CD4-positive, alpha-beta T cell (primary cell): Measurements from ENCODE around the gene DGLUCY. TPM values are rescaled to one million over a fixed set of nuclear protein-coding genes. Genes with fewer than 3 reads are reported as not detected.

ENCODE experiments used
- ATAC-seq: fragments of 200-7000 bp; cut with Tn5 transposase; one replicate; pipeline ENCODE4 v1.10.0; 2022; ENCODE audit warnings: mild to moderate bottlenecking; ENCODE audit not compliant: poor library complexity
- CTCF ChIA-PET: fragments of 350-600 bp; sonication (Branson Sonifier 250); formaldehyde crosslinking; loops from one replicate; lab custom pipeline; 2021; ENCODE audit warnings: antibody characterized with exemption, inconsistent platforms; lab: Charles Lee
- POLR2A ChIA-PET: fragments of 350-600 bp; sonication (Branson Sonifier 250); formaldehyde crosslinking; loops from one replicate; lab custom pipeline; 2021; ENCODE audit warnings: antibody characterized with exemption, inconsistent platforms; lab: Charles Lee
- DNase-seq, 14 experiments: peaks; one replicate each; pipeline ENCODE4 v3.0.0-alpha.2; 2013 to 2020; ENCODE audit warnings: mixed read lengths in 2 of 14
- H3K27ac ChIP-seq, 2 donors: one replicate each; pipeline versions ENCODE4 v1.5.1 to v1.7.0; 2013; ENCODE audit warnings: low read length in 2 of 2, low read depth in 1 of 2, mild to moderate bottlenecking in 1 of 2
- H3K27me3 ChIP-seq, 2 experiments: 1 replicate in 1 of 2; 2 replicates in 1 of 2; pipeline versions ENCODE4 v1.6.1 to v1.7.0; 2013; ENCODE audit warnings: low read length in 2 of 2, control low read depth in 1 of 2, mild to moderate bottlenecking in 1 of 2, moderate library complexity in 1 of 2; ENCODE audit not compliant: insufficient read depth in 2 of 2, control insufficient read depth in 1 of 2
- H3K36me3 ChIP-seq: one replicate; pipeline ENCODE4 v1.6.1; 2013; ENCODE audit warnings: low read length, control low read depth; ENCODE audit not compliant: insufficient read depth
- H3K4me1 ChIP-seq: one replicate; pipeline ENCODE4 v1.6.1; 2013; ENCODE audit warnings: low read length, control low read depth; ENCODE audit not compliant: insufficient read depth
- H3K4me3 ChIP-seq: one replicate; pipeline ENCODE4 v1.5.1; 2013; ENCODE audit warnings: mild to moderate bottlenecking, low read length, moderate library complexity
- H3K9me3 ChIP-seq, 2 experiments: 1 replicate in 1 of 2; 2 replicates in 1 of 2; pipeline versions ENCODE4 v1.6.1 to v1.7.0; 2013; ENCODE audit warnings: low read length in 2 of 2, mild to moderate bottlenecking in 2 of 2, control low read depth in 1 of 2, moderate library complexity in 1 of 2; ENCODE audit not compliant: control insufficient read depth in 1 of 2, insufficient read depth in 1 of 2
- H3K27ac Mint-ChIP-seq: one replicate; pipeline ENCODE4 v1.8.0; 2020; ENCODE audit warnings: mixed read lengths
- H3K27me3 Mint-ChIP-seq: one replicate; pipeline ENCODE4 v1.8.0; 2021; ENCODE audit warnings: mixed read lengths
- H3K36me3 Mint-ChIP-seq: one replicate; pipeline ENCODE4 v1.8.0; 2021; ENCODE audit warnings: low read depth, mixed read lengths
- H3K4me1 Mint-ChIP-seq: one replicate; pipeline ENCODE4 v1.8.0; 2021; ENCODE audit warnings: low read depth, mixed read lengths
- H3K4me3 Mint-ChIP-seq: one replicate; pipeline ENCODE4 v1.8.0; 2020; ENCODE audit warnings: mild to moderate bottlenecking, mixed read lengths
- H3K9me3 Mint-ChIP-seq: one replicate; pipeline ENCODE4 v1.8.0; 2020; ENCODE audit warnings: mixed read lengths
- intact Hi-C, 2 experiments: fragments of 100-400 bp; cut with DNase I in 1 of 2; cut with micrococcal nuclease in 1 of 2; formaldehyde crosslinking; loops; one replicate each; pipeline versions ENCODE4 v1.15.1 to v1.9.0; 2023 to 2025; cut with DNase I, micrococcal nuclease
- total RNA-seq, 174 experiments: library from RNA in 2 of 174; stranded (reverse) in 2 of 174; gene quantifications; one replicate each; pipeline ENCODE4 v1.2.3 and lab custom pipeline; 2021 to 2026
- TF ChIP-seq, protein P1 (sequence below): fragments of 200-600 bp; IDR thresholded peaks from one replicate; pipeline ENCODE4 v1.8.0; 2022; ENCODE audit warnings: antibody characterized with exemption, mild to moderate bottlenecking

The DGLUCY gene
- total RNA-seq, 2 experiments from 2014 or later: 33.0 to 34.9 TPM

GRCh38 chr14:91219517-91220389 is 105.9 kb downstream of the DGLUCY start:
- H3K4me3 ChIP-seq: no peak overlapping the region
- DNase-seq: no peak
- H3K27me3 ChIP-seq: no peaks in the 10 kb centered on the region
- H3K9me3 Mint-ChIP-seq: no peaks in the 10 kb centered on the region
- ChIA-PET POLR2A (interaction anchor here (0.9 kb wide), 1 partner anchor 24 kb away, joined by 4 read pairs; no protein-coding TSS in a partner anchor), CTCF (no interaction called here)
- H3K27me3 Mint-ChIP-seq: no peaks in the 10 kb centered on the region
- H3K36me3 Mint-ChIP-seq: peaks cover 45% of the 10 kb centered on the region
- peaks cover 28% of the 10 kb centered on the region for H3K4me1 ChIP-seq
- H3K4me1 Mint-ChIP-seq: peaks cover 40% of the 10 kb centered on the region
- H3K9me3 ChIP-seq: no peaks in the 10 kb centered on the region
- no peak overlapping the region for H3K27ac ChIP-seq
- intact Hi-C loops: loop anchor here in 1 of 2 experiments (5.0 kb wide), 1 partner anchor 63 kb away; no protein-coding TSS in a partner anchor
- ATAC-seq: no peak
- no peak overlapping the region for H3K4me3 Mint-ChIP-seq
- no peak overlapping the region for H3K27ac Mint-ChIP-seq
- H3K36me3 ChIP-seq: peaks cover 34% of the 10 kb centered on the region
- TF ChIP-seq, protein P1, sequence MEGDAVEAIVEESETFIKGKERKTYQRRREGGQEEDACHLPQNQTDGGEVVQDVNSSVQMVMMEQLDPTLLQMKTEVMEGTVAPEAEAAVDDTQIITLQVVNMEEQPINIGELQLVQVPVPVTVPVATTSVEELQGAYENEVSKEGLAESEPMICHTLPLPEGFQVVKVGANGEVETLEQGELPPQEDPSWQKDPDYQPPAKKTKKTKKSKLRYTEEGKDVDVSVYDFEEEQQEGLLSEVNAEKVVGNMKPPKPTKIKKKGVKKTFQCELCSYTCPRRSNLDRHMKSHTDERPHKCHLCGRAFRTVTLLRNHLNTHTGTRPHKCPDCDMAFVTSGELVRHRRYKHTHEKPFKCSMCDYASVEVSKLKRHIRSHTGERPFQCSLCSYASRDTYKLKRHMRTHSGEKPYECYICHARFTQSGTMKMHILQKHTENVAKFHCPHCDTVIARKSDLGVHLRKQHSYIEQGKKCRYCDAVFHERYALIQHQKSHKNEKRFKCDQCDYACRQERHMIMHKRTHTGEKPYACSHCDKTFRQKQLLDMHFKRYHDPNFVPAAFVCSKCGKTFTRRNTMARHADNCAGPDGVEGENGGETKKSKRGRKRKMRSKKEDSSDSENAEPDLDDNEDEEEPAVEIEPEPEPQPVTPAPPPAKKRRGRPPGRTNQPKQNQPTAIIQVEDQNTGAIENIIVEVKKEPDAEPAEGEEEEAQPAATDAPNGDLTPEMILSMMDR: no peak

GRCh38 chr14:91220581-91221000 is 106.7 kb downstream of the DGLUCY start:
- CTCF ChIA-PET: no interaction called here
- POLR2A ChIA-PET: interaction anchor here (1.0 kb wide), 1 partner anchor 23 kb away, joined by 3 read pairs; no protein-coding TSS in a partner anchor

GRCh38 chr14:91221270-91221669 is 107.4 kb downstream of the DGLUCY start:
- Mint-ChIP-seq H3K4me3 (no peak overlapping the region), H3K4me1 (peaks cover 53% of the 10 kb centered on the region), H3K9me3 (no peaks in the 10 kb centered on the region), H3K27me3 (no peaks in the 10 kb centered on the region), H3K27ac (peak overlapping the region; percentile 28), H3K36me3 (peaks cover 34% of the 10 kb centered on the region)
- ATAC-seq (no peak), DNase-seq (no peak)
- no peaks in the 10 kb centered on the region for H3K27me3 ChIP-seq
- ChIA-PET CTCF (no interaction called here), POLR2A (interaction anchor here (1.0 kb wide), 1 partner anchor 22 kb away, joined by 3 read pairs; no protein-coding TSS in a partner anchor)
- no peaks in the 10 kb centered on the region for H3K9me3 ChIP-seq
- H3K4me1 ChIP-seq: peaks cover 41% of the 10 kb centered on the region
- H3K27ac ChIP-seq: no peak overlapping the region
- peaks cover 24% of the 10 kb centered on the region for H3K36me3 ChIP-seq
- TF ChIP-seq, protein P1: no peak
- intact Hi-C loops: loop anchor here in 1 of 2 experiments (5.0 kb wide), 1 partner anchor 61 kb away; no protein-coding TSS in a partner anchor
- no peak overlapping the region for H3K4me3 ChIP-seq

More at GRCh38 chr14:91220581-91221000, 106.7 kb downstream of the DGLUCY start:
- H3K4me1 Mint-ChIP-seq: peaks cover 46% of the 10 kb centered on the region
- Histone ChIP-seq H3K9me3 (no peaks in the 10 kb centered on the region), H3K27ac (peak overlapping the region in 1 of 2 donors; percentile 24), H3K36me3 (peaks cover 30% of the 10 kb centered on the region), H3K4me3 (no peak overlapping the region), H3K27me3 (no peaks in the 10 kb centered on the region), H3K4me1 (peaks cover 36% of the 10 kb centered on the region)
- TF ChIP-seq, protein P1: no peak
- DNase-seq: no peak
- intact Hi-C loops: loop anchor here in 1 of 2 experiments (5.0 kb wide), 1 partner anchor 62 kb away; no protein-coding TSS in a partner anchor
- no peak overlapping the region for H3K27ac Mint-ChIP-seq
- no peak for ATAC-seq
- no peak overlapping the region for H3K4me3 Mint-ChIP-seq
- no peaks in the 10 kb centered on the region for H3K27me3 Mint-ChIP-seq
- H3K9me3 Mint-ChIP-seq: no peaks in the 10 kb centered on the region
- peaks cover 40% of the 10 kb centered on the region for H3K36me3 Mint-ChIP-seq
